Measurements from ENCODE around the gene APEH. TPM values are rescaled to one million over a fixed set of nuclear protein-coding genes. Genes with fewer than 3 reads are reported as not detected.

APEH gene
- total and polyA plus RNA-seq, 2 of the 13 experiments (the other 11 are each of a cell fraction or from before 2014, with no cell fraction given), result 116 to 130 TPM

DNA sequence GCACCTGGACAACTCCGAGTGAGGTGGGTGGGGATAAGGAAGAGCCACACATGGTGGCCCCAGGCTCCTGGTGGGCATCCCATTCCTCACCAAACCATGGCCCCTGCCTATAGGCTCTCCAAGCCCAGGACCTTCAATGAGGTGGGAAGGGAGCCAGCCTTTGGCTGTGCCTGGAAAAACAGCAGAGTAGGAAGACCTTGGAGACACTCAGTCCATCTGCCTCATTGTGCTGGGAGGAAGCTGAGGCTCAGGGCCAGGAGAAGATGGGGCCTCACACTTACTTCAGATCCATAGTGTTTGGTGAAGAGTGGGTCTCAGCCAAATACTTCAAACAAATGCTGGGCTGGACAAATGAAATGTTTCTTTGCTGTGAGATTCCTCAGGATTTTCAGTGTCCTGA lies 47.4 kb upstream of the APEH start (continued):
- TF ChIP-seq, protein P1, sequence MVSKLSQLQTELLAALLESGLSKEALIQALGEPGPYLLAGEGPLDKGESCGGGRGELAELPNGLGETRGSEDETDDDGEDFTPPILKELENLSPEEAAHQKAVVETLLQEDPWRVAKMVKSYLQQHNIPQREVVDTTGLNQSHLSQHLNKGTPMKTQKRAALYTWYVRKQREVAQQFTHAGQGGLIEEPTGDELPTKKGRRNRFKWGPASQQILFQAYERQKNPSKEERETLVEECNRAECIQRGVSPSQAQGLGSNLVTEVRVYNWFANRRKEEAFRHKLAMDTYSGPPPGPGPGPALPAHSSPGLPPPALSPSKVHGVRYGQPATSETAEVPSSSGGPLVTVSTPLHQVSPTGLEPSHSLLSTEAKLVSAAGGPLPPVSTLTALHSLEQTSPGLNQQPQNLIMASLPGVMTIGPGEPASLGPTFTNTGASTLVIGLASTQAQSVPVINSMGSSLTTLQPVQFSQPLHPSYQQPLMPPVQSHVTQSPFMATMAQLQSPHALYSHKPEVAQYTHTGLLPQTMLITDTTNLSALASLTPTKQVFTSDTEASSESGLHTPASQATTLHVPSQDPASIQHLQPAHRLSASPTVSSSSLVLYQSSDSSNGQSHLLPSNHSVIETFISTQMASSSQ (IDR thresholded peaks at IDR 0.05; ENCODE audit: low read depth), result no peak
- TF ChIP-seq, protein P1 (CRISPR knock-in tag; IDR thresholded peaks at IDR 0.05; ENCODE audit: borderline replicate concordance), result no peak
- TF ChIP-seq, protein P2, sequence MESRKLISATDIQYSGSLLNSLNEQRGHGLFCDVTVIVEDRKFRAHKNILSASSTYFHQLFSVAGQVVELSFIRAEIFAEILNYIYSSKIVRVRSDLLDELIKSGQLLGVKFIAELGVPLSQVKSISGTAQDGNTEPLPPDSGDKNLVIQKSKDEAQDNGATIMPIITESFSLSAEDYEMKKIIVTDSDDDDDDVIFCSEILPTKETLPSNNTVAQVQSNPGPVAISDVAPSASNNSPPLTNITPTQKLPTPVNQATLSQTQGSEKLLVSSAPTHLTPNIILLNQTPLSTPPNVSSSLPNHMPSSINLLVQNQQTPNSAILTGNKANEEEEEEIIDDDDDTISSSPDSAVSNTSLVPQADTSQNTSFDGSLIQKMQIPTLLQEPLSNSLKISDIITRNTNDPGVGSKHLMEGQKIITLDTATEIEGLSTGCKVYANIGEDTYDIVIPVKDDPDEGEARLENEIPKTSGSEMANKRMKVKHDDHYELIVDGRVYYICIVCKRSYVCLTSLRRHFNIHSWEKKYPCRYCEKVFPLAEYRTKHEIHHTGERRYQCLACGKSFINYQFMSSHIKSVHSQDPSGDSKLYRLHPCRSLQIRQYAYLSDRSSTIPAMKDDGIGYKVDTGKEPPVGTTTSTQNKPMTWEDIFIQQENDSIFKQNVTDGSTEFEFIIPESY (CRISPR knock-in tag; IDR thresholded peaks at IDR 0.05), result no peak
- TF ChIP-seq ZNF720 (CRISPR knock-in tag; IDR thresholded peaks at IDR 0.05) (no peak), MYNN (CRISPR knock-in tag; IDR thresholded peaks at IDR 0.05; ENCODE audit: low read depth) (no peak), CEBPB (IDR thresholded peaks at IDR 0.05; ENCODE audit: borderline replicate concordance, low read depth, low read length) (no peak)
- TF ChIP-seq, protein P3, sequence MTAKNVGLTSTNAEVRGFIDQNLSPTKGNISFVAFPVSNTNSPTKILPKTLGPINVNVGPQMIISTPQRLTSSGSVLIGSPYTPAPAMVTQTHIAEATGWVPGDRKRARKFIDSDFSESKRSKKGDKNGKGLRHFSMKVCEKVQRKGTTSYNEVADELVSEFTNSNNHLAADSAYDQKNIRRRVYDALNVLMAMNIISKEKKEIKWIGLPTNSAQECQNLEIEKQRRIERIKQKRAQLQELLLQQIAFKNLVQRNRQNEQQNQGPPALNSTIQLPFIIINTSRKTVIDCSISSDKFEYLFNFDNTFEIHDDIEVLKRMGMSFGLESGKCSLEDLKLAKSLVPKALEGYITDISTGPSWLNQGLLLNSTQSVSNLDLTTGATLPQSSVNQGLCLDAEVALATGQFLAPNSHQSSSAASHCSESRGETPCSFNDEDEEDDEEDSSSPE (CRISPR knock-in tag; IDR thresholded peaks at IDR 0.05), result no peak
- TF ChIP-seq, protein P4, sequence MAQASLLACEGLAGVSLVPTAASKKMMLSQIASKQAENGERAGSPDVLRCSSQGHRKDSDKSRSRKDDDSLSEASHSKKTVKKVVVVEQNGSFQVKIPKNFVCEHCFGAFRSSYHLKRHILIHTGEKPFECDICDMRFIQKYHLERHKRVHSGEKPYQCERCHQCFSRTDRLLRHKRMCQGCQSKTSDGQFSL (CRISPR knock-in tag; IDR thresholded peaks at IDR 0.05), result no peak
